ENCODE measurements around the gene CFAP251. TPM values are rescaled to one million over a fixed set of nuclear protein-coding genes. Genes with fewer than 3 reads are reported as not detected.

The CFAP251 gene
- total and polyA plus RNA-seq, 10 of the 15 experiments (the other 5 are each of a cell fraction or from before 2014, with no cell fraction given), result 0.10 to 0.97 (median 0.64) TPM

GRCh38 chr12:121980191-121980891, 61.9 kb downstream of the CFAP251 start:
- Histone ChIP-seq H3K27me3 (replicated peaks in 1 of 2; ENCODE audit: control insufficient read depth in 2 of 2, insufficient read depth in 2 of 2, low read length in 1 of 2) (no peaks in the 10 kb centered on the region), H4K20me1 (ENCODE audit: control insufficient read depth, insufficient read depth) (no peaks in the 10 kb centered on the region), H3K4me3 (peak overlapping the region; percentile 5; the same call in 1 of the 2 replicates), H2AFZ (ENCODE audit: control insufficient read depth, low read depth, low read length) (peak overlapping the region; percentile 73), H3K9ac (ENCODE audit: control insufficient read depth, insufficient read depth, low read length) (no peak overlapping the region), H3K4me2 (ENCODE audit: control insufficient read depth, insufficient read depth) (peak overlapping the region; percentile 49), H3K27ac (ENCODE audit: control insufficient read depth, insufficient read depth) (peak overlapping the region; percentile 40), H3K9me3 (replicated peaks; ENCODE audit: control insufficient read depth, insufficient read depth, low read length) (no peaks in the 10 kb centered on the region), H3K79me2 (ENCODE audit: control insufficient read depth, insufficient read depth, low read length) (no peaks in the 10 kb centered on the region), H3K4me1 (ENCODE audit: control insufficient read depth, insufficient read depth, low read length) (peaks cover 33% of the 10 kb centered on the region), H3K36me3 (ENCODE audit: control insufficient read depth in 2 of 2, insufficient read depth in 2 of 2, low read length in 1 of 2) (no peaks in the 10 kb centered on the region)
- ATAC-seq (peak; percentile 82), FAIRE-seq (peak; percentile 73), DNase-seq (ENCODE audit: low read depth, low spot score) (peak; percentile 42)
- in situ Hi-C loops (cut with MboI) (no loop called here), intact Hi-C loops (cut with micrococcal nuclease; ENCODE audit: unreplicated experiment) (no loop called here)
- ChIA-PET RAD21 (ENCODE audit: unreplicated experiment) (interaction anchor here (0.7 to 6.2 kb wide), 3 partner anchors 11 to 61 kb away, joined by 3 to 28 read pairs (median 4); partner anchors contain the start of gene CFAP251), SMC1A (ENCODE audit: uncharacterized antibody, unreplicated experiment) (interaction anchor here (0.6 to 2.2 kb wide), 7 partner anchors 9 to 116 kb away, joined by 3 to 7 read pairs (median 3); no protein-coding TSS in a partner anchor), POLR2A (interaction anchor here (0.6 to 2.1 kb wide), 3 partner anchors 9 to 17 kb away, joined by 4 to 12 read pairs (median 9); no protein-coding TSS in a partner anchor), CTCF (interaction anchor here (0.7 to 1.8 kb wide), 2 partner anchors 62 to 64 kb away, joined by 3 to 5 read pairs; partner anchors contain the start of gene CFAP251)
- no TSS peak for BruUV-seq (replicated peaks)
- 1% methylated on average over 10 of the region's 11 CpGs for WGBS (ENCODE audit: insufficient coverage, insufficient replicate concordance, low lambda C conversion rate, missing lambda C conversion rate)
- TF ChIP-seq FOXM1 (IDR thresholded peaks at IDR 0.05; ENCODE audit: low read depth, low read length), result peak; percentile 51
- no peak for TF ChIP-seq SIX5 (IDR thresholded peaks at IDR 0.05; ENCODE audit: low read depth, low read length, severe bottlenecking)
- TF ChIP-seq SREBF1 (IDR thresholded peaks at IDR 0.05; ENCODE audit: low read length), result no peak
- TF ChIP-seq PML (IDR thresholded peaks at IDR 0.05; ENCODE audit: low read length), result no peak
- TF ChIP-seq RELB (IDR thresholded peaks at IDR 0.05; ENCODE audit: low read depth), result peak; percentile 23; the same call in 1 of the 2 replicates
- TF ChIP-seq ZBTB33 (IDR thresholded peaks at IDR 0.05), result no peak
- TF ChIP-seq EP300 (IDR thresholded peaks at IDR 0.05; ENCODE audit: borderline replicate concordance in 1 of 2, control insufficient read depth in 1 of 2, low read depth in 2 of 2, low read length in 2 of 2), result no peak; a peak in 1 of 4 replicates
- TF ChIP-seq SPI1 (IDR thresholded peaks at IDR 0.05; ENCODE audit: borderline replicate concordance, insufficient read depth, low read depth, low read length), result peak; percentile 76
- no peak for TF ChIP-seq CBX3 (IDR thresholded peaks at IDR 0.05; ENCODE audit: borderline replicate concordance, low read depth)
- no peak for TF ChIP-seq IKZF1 (conservative IDR thresholded peaks at IDR 0.05)
- peak; percentile 84 for TF ChIP-seq TCF3 (IDR thresholded peaks at IDR 0.05; ENCODE audit: borderline replicate concordance, insufficient read depth, low read depth, low read length)
- TF ChIP-seq E2F4 (IDR thresholded peaks at IDR 0.05; ENCODE audit: low read depth, low read length), result no peak
- 0 out of 2 replicates have a peak, but pooled peaks have one; percentile 51 for TF ChIP-seq ZNF384 (IDR thresholded peaks at IDR 0.05; ENCODE audit: borderline replicate concordance, low read depth, low read length)
- TF ChIP-seq KLF5 (IDR thresholded peaks at IDR 0.05; ENCODE audit: partially characterized antibody), result no peak
- no peak for TF ChIP-seq SUPT20H (IDR thresholded peaks at IDR 0.05; ENCODE audit: borderline replicate concordance, control insufficient read depth, low read depth, low read length)
- TF ChIP-seq FOXK2 (IDR thresholded peaks at IDR 0.05), result no peak
- TF ChIP-seq TCF12 (IDR thresholded peaks at IDR 0.05; ENCODE audit: low read depth, low read length), result peak; percentile 83
- TF ChIP-seq GATAD2B (conservative IDR thresholded peaks at IDR 0.05; ENCODE audit: low read depth), result no peak
- no peak for TF ChIP-seq MEF2B (IDR thresholded peaks at IDR 0.05; ENCODE audit: partially characterized antibody, poor library complexity, severe bottlenecking)

Data from GM12878 (cell line).